NT2/D1 (cell line): ENCODE measurements around the gene NOL3.

Experiments
- SUZ12 ChIP-seq: IDR thresholded peaks from 2 replicates; pipeline ENCODE4 v1.6.1; 2011; ENCODE audit not compliant: insufficient read length, insufficient read depth; ENCODE audit errors: extremely low read depth
- YY1 ChIP-seq: IDR thresholded peaks from 2 replicates; pipeline ENCODE4 v1.6.1; 2011; ENCODE audit not compliant: insufficient read length, insufficient read depth
- ZNF274 ChIP-seq: IDR thresholded peaks from 2 replicates; pipeline ENCODE4 v1.6.1; 2011; ENCODE audit warnings: mild to moderate bottlenecking, low read depth, low read length

GRCh38 chr16:67204076-67204475, 33.7 kb downstream of the NOL3 start:
- TF ChIP-seq ZNF274, result no peak
- TF ChIP-seq YY1, result no peak
- no peak for TF ChIP-seq SUZ12
